GM12891 (cell line): ENCODE measurements around the gene CABP1.

ENCODE experiments used
- POLR2A ChIP-seq: IDR thresholded peaks from 2 replicates; pipeline ENCODE4 v1.6.1; 2011; ENCODE audit warnings: low read depth, low read length, control low read depth
- POLR2AphosphoS5 ChIP-seq: IDR thresholded peaks from 2 replicates; pipeline ENCODE4 v1.6.1; 2011; ENCODE audit warnings: low read depth, low read length, control low read depth
- SPI1 ChIP-seq: IDR thresholded peaks from 2 replicates; pipeline ENCODE4 v1.6.1; 2011; ENCODE audit warnings: low read depth, low read length, control low read depth
- TAF1 ChIP-seq: IDR thresholded peaks from 2 replicates; pipeline ENCODE4 v1.6.1; 2011; ENCODE audit warnings: low read depth, low read length, control low read depth

DNA sequence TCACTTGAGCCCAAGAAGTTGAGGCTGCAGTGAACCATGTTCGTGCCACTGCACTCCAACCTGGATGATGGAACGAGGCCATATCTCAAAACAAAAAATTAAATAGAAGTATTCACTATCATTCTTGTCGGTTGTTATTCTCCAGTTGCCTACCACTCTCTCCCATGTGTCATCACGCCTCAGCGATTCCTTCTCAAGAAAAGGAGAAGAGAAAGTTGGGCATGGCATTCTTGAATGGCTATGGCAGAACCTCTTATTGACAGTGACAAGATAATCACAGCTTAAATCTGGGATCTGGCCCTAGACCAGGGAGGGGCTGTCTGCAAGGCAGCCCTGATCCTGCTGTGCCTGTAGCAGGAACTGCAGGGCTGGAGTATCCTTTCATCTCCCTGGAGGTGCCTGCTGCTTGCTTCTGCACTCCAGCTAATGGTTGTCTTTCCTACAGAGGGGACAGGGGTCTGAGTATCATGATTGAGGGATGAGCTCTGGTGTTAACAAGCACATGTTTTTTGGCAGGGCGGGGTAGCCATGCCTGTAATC lies 33.7 kb downstream of the CABP1 start:
- TF ChIP-seq POLR2A (no peak), SPI1 (peak; percentile 79), TAF1 (no peak), POLR2AphosphoS5 (no peak)
